SH-SY5Y (cell line): ENCODE results near the gene LCAT.
A peak's percentile ranks its signal among the peaks of the same experiment; 100 is the strongest.

Source experiments
- GATA2 ChIP-seq: IDR thresholded peaks from 2 replicates; pipeline ENCODE4 v1.6.1; 2011; ENCODE audit warnings: mild to moderate bottlenecking, low read depth, low read length
- GATA3 ChIP-seq: IDR thresholded peaks from 2 replicates; pipeline ENCODE4 v1.6.1; 2011; ENCODE audit warnings: low read depth, mild to moderate bottlenecking, low read length, moderate library complexity

LCAT gene

DNA sequence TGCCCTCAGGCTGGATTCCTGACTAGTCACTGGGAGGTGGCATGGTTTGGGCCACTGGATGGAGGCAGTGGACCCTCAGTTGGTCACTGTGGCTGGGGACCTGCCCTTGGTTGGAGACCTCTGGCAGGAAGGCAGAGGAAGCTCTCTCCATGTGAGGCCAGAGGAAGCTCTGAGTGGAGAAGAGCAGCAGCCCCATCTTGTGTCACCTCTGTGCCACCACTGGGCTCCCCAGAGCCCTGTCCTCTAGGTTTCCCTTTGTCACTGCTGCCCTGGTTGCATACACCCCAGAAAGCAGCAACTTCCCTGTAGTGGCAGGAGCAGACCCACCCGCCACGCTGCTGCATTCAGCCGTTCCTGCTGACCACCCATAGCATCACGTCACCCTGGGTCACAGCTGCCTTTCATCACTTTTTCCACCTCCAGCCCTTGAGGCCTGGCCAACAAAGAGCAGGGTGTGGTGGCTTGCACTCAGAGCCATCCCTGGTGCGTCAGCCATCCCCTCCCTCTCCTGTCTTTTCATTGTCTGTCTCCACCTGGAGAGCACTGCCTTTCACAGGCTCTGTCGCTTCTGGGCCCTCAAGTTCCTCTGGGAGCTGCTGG is 24.2 kb downstream of the LCAT start:
- TF ChIP-seq GATA2 (no peak), GATA3 (no peak)

DNA sequence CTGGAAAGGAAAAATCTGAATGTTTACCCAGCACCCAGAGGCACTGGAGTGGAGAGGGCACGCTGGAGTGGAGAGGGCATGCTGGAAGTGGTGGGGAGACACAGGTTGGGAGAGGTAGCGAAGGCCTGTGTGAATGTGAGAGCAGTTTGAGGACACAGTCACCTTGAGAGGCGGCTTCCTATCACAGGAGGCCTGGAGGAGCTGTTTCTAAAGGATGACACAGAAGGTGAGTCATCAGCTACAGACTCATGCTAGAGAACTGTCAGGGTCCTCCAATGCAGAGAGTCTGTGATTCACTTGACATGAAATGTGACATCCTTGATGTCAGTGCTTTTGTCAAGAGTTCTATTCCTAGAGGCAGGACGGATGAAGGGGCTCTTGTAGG is 26.1 kb downstream of the LCAT start:
- TF ChIP-seq GATA2: no peak
- no peak for TF ChIP-seq GATA3

GRCh38 chr16:67917140-67917851 is 26.6 kb downstream of the LCAT start:
- TF ChIP-seq GATA2 (no peak), GATA3 (no peak)

DNA sequence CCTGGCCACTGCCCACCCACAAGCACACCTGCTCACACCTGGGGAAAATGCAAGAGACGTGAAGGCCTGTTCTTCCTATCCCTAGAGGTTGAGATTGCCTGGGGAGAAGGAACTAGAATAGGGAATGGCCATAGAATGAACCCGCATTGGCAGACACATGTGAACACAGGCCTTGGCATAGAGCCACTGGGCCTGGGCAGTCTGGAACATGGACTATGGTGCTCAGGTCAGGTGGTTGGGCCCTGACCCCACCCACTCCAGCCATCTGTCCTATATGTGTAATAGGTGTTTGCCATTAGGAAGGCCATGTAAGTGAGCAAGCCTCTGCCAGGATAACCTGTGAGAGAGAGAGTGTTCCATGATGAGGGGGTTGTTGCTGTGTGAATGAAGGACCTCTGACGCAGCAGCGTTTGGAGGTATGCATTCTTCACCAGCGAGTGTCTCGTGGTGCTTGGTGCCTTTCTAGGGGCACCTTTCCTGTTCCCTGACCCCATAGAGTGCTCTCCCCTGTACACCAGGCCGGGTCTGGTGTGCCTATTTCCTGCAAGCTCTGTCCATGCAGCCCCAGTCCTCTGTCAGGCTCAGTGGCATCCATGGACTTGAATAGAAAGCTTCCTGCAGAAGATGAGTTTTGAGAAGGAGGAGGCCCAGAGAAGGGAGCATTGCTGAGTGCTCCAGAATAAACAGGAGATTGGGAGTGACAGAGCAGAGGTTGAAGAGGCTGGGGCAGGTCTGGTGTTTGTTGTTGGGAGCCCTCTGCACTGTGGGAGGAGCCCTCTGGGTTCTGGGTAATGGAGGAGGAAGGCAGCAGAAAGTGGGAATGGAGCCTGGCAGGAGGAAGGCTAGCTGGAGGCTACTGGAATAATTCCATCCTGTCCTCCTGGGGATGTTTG is 27.8 kb downstream of the LCAT start:
- TF ChIP-seq GATA2: no peak
- no peak for TF ChIP-seq GATA3

DNA sequence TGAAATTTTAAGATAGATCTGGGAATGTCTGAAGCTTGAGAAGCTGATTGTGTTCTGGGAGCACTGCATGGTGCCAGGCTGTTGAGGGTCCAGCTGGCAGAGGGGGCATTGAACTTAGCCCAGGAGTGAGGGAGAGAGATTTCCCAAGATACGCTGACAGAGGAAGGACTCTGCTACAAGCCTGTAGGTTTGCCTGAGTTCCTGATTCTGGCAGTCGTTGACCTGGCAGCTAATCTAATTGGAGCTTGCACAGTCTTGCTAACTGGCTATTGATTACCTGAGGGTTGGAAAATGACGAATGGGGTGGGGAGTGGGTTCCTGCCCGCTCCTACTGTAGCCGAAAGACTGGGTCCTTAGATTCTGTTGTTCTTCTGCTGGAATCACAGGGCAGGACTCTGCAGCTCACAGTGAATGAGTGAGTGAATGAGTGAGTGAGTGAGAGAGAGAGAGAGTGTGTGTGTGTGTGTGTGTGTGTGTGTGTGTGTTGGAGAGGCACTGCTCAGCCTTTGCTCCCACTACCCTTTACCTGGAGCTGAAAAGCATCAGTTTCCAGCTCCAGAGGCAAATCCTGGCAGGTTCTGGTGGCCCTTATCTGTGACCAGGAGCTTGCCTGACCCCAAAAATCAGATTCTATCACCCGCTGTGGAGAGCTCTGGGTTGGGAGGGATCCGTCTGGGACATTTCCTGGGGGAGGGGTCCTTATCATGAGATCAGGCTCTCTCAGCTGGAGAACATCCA is 29.0 kb downstream of the LCAT start:
- TF ChIP-seq GATA3 (no peak), GATA2 (peak; percentile 97)

DNA sequence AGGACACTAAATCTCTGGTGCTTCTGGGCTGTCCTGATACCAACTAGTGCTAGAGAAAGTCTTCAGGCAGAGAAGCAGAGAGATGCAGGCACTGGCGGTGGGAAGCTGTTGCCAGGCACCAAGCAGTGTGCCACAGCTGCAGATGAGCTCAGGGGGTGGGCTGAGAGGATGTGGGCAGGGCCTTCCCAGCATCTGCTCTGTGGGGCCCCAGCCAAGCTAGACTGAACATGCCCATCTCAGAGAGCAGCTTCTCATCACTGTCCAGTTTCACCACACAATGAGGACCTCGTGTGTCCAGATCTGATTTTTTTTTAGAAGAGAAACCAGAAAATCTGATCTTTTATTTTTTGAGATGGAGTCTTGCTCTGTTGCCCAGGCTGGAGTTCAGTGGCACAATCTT is 33.8 kb downstream of the LCAT start:
- TF ChIP-seq GATA3: no peak
- no peak for TF ChIP-seq GATA2

DNA sequence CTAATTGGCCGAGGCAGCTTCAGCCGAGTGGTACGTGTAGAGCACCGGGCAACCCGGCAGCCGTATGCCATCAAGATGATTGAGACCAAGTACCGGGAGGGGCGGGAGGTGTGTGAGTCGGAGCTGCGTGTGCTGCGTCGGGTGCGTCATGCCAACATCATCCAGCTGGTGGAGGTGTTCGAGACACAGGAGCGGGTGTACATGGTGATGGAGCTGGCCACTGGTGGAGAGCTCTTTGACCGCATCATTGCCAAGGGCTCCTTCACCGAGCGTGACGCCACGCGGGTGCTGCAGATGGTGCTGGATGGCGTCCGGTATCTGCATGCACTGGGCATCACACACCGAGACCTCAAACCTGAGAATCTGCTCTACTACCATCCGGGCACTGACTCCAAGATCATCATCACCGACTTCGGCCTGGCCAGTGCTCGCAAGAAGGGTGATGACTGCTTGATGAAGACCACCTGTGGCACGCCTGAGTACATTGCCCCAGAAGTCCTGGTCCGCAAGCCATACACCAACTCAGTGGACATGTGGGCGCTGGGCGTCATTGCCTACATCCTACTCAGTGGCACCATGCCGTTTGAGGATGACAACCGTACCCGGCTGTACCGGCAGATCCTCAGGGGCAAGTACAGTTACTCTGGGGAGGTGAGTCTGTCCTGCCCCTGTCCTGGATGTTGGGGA is 34.7 kb downstream of the LCAT start:
- TF ChIP-seq GATA2: no peak

DNA sequence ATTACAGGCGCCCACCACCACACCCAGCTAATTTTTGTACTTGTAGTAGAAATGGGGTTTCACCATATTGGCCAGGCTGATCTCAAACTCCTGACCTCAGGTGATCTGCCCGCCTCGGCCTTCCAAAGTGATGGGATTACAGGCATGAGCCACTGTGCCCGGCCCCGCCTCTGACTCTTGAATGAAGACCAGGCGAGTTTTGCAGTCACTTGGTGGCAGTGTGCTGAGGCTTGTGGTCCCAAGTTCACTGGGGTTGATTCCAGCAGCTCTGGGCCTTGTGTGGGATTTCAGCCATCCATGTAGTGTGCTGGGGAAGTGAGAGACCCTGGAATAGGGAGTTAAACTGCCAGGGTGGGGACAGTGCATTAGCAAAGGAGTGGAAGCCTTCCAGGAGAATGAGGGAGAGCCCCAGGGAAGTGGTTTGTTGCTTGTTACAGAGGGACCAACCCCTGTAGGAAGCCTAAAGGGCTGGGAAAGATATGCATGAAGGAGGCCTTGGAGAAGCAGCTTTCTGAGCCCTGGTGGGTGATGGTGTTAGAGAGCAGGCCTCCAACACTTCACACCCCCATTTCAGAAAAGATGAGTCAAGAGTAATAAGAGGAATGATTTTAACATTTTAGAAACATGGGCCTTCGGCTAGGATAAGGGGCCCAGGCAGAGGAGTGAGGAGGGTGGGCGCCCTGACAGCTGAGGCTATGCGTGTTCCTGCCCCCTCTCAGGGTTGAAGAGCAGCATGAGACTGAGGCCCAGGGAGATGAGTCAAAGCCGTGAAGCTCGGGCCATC is 36.3 kb downstream of the LCAT start:
- TF ChIP-seq GATA2 (no peak), GATA3 (no peak)

- TF ChIP-seq GATA3 (no peak), GATA2 (no peak)
Measured at GRCh38 chr16:67902831-67903230, 41.1 kb downstream of the LCAT start.

- no peak for TF ChIP-seq GATA3
- no peak for TF ChIP-seq GATA2
Measured at GRCh38 chr16:67901734-67902133, 42.2 kb downstream of the LCAT start.

- no peak for TF ChIP-seq GATA3
Measured at GRCh38 chr16:67897231-67897630, 46.7 kb downstream of the LCAT start.

DNA sequence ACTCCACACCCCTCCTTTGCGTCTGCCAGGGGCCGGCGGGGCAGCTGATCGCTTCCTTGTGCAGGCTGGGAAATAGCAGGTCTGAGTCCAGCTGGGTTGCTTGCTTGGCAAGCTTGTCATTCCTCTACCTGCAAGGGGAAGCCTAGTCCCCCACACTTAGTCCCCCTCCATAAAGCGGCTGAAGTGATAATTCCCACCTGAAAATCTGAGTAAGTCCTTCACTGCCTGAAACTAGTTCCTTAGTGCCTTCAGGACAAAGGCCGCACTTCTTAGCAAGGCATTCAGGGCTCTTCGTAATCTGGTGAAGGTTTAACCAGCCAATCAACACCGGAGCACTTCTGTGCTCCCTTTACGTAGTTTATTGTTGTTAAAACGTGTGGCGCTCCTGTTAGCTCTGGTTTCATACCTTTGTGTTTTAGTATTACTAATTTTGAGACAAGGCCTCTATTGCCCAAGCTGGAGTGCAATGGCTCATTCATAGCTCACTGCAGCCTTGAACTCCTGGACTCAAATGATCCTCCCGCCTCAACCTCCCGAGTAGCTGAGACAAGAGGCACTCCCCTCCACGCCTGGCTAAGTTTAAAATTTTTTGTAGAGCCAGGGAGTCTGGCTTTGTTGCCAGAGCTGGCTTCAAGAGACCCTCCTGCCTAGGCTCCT is 50.0 kb downstream of the LCAT start:
- TF ChIP-seq GATA2 (no peak), GATA3 (no peak)
